Epithelial cell of proximal tubule (primary cell): ENCODE measurements around the gene TUT4. TPM values are rescaled to one million over a fixed set of nuclear protein-coding genes. Genes with fewer than 3 reads are reported as not detected.

Experiments used
- DNase-seq: peaks from one replicate; pipeline ENCODE4 v3.0.0-alpha.2; 2011; ENCODE audit warnings: low read depth
- H3K4me3 ChIP-seq: 2 replicates; pipeline ENCODE4 v1.5.1; 2011; ENCODE audit warnings: low read depth, mild to moderate bottlenecking, low read length
- CTCF ChIP-seq: conservative IDR thresholded peaks from 2 replicates; pipeline ENCODE4 v1.5.1; 2012; ENCODE audit warnings: low read depth, mild to moderate bottlenecking, low read length
- total RNA-seq: library from RNA; depleted of rRNA; stranded (reverse); fragments of >200 nt; gene quantifications from 2 replicates; pipeline ENCODE4 v1.2.3, GENCODE V29; 2015

The TUT4 gene
- total RNA-seq, 1 donor from 2014 or later = 18.7 TPM

GRCh38 chr1:52506349-52506748 is 46.5 kb downstream of the TUT4 start:
- no peak for DNase-seq
- no peak for TF ChIP-seq CTCF
- no peak overlapping the region for H3K4me3 ChIP-seq

GRCh38 chr1:52504720-52505119 is 48.2 kb downstream of the TUT4 start:
- H3K4me3 ChIP-seq = no peak overlapping the region
- DNase-seq = no peak
- TF ChIP-seq CTCF = no peak

- no peak for TF ChIP-seq CTCF
- no peak for DNase-seq
- H3K4me3 ChIP-seq = no peak overlapping the region
Measured at GRCh38 chr1:52503706-52504105, 49.2 kb downstream of the TUT4 start.

GRCh38 chr1:52502789-52503188 is 50.1 kb downstream of the TUT4 start:
- H3K4me3 ChIP-seq = no peak overlapping the region
- no peak for DNase-seq
- no peak for TF ChIP-seq CTCF

GRCh38 chr1:52487632-52488031 is 65.3 kb downstream of the TUT4 start:
- TF ChIP-seq CTCF = no peak
- DNase-seq = no peak
- no peak overlapping the region for H3K4me3 ChIP-seq

GRCh38 chr1:52482326-52483004 is 70.4 kb downstream of the TUT4 start:
- TF ChIP-seq CTCF = no peak
- no peak for DNase-seq
- H3K4me3 ChIP-seq = no peak overlapping the region

GRCh38 chr1:52479076-52479475 is 73.8 kb downstream of the TUT4 start:
- no peak for DNase-seq
- H3K4me3 ChIP-seq = no peak overlapping the region
- TF ChIP-seq CTCF = no peak
